PC-9 (cell line): Measurements from ENCODE around the gene SALL1. TPM values are rescaled to one million over a fixed set of nuclear protein-coding genes. Genes with fewer than 3 reads are reported as not detected.

ENCODE experiments used
- BruUV-seq: library from RNA; stranded (reverse); fragments of 400-500 nt; replicated peaks from 2 replicates; lab custom pipeline; 2021; lab: Mats Ljungman, UMichigan
- CTCF ChIA-PET: fragments of 300-600 bp; sonication (Branson Sonifier 250); formaldehyde crosslinking; loops from one replicate; lab custom pipeline; 2022; ENCODE audit warnings: antibody characterized with exemption; lab: Charles Lee
- POLR2A ChIA-PET: fragments of 300-600 bp; sonication (Branson Sonifier 250); formaldehyde crosslinking; loops from one replicate; lab custom pipeline; 2022; ENCODE audit warnings: antibody characterized with exemption; ENCODE audit not compliant: unreplicated experiment; lab: Charles Lee
- DNase-seq, 2 experiments: peaks; one replicate each; pipeline versions ENCODE4 v3.0.0 to v3.0.0-alpha.2; 2015 to 2022; ENCODE audit warnings: mixed read lengths in 1 of 2
- H2AFZ ChIP-seq: fragments of 200-600 bp; sonication (generic); 2 replicates; pipeline ENCODE4 v1.8.1; 2017; ENCODE audit warnings: antibody characterized with exemption
- H3F3A ChIP-seq: fragments of 200-600 bp; sonication (generic); 2 replicates; pipeline ENCODE4 v1.8.1; 2017; ENCODE audit warnings: antibody characterized with exemption, mild to moderate bottlenecking, low read depth; ENCODE audit not compliant: insufficient read depth
- H3K27ac ChIP-seq: fragments of 200-600 bp; sonication (generic); 2 replicates; pipeline ENCODE4 v1.6.1; 2016; ENCODE audit warnings: mixed run types
- H3K27me3 ChIP-seq: fragments of 200-600 bp; sonication (generic); 2 replicates; pipeline ENCODE4 v1.6.1; 2016; ENCODE audit warnings: low read depth, mixed run types; ENCODE audit not compliant: insufficient read depth
- H3K36me3 ChIP-seq: fragments of 200-600 bp; sonication (generic); 2 replicates; pipeline ENCODE4 v1.6.1; 2016; ENCODE audit warnings: low read depth, mixed run types
- H3K4me1 ChIP-seq: fragments of 200-600 bp; sonication (generic); replicated peaks from 2 replicates; pipeline ENCODE4 v1.6.1; 2016; ENCODE audit warnings: mixed run types; ENCODE audit not compliant: insufficient read depth
- H3K4me2 ChIP-seq: fragments of 200-600 bp; sonication (generic); 2 replicates; pipeline ENCODE4 v1.6.1; 2017; ENCODE audit warnings: mixed run types
- H3K4me3 ChIP-seq: fragments of 200-600 bp; sonication (generic); 2 replicates; pipeline ENCODE4 v1.6.1; 2016; ENCODE audit warnings: mixed run types
- H3K79me2 ChIP-seq: fragments of 200-600 bp; sonication (generic); 2 replicates; pipeline ENCODE4 v1.6.1; 2017; ENCODE audit warnings: low read depth, mixed run types
- H3K9me2 ChIP-seq: fragments of 200-600 bp; sonication (generic); 2 replicates; pipeline ENCODE4 v1.8.1; 2017; ENCODE audit warnings: mild to moderate bottlenecking; ENCODE audit not compliant: insufficient read depth
- H3K9me3 ChIP-seq: fragments of 200-600 bp; sonication (generic); 2 replicates; pipeline ENCODE4 v1.8.1; 2016; ENCODE audit warnings: low read depth; ENCODE audit not compliant: insufficient read depth
- H4K20me1 ChIP-seq: fragments of 200-600 bp; sonication (generic); 2 replicates; pipeline ENCODE4 v1.8.1; 2017; ENCODE audit not compliant: insufficient read depth
- EZH2 ChIP-seq: fragments of 200-600 bp; sonication (generic); IDR thresholded peaks from 2 replicates; pipeline ENCODE4 v1.8.0; 2017; ENCODE audit warnings: antibody characterized with exemption, low read depth
- intact Hi-C: fragments of 100-400 bp; cut with micrococcal nuclease; formaldehyde crosslinking; loops from one replicate; pipeline ENCODE4 v1.10.0; 2022; ENCODE audit not compliant: unreplicated experiment
- total RNA-seq: library from RNA; stranded (reverse); gene quantifications from 2 replicates; pipeline ENCODE4 v1.2.3, GENCODE V29; 2021
- TF ChIP-seq, protein P1 (sequence below): fragments of 200-600 bp; sonication (generic); conservative IDR thresholded peaks from 2 replicates; pipeline ENCODE4 v1.6.1; 2017; ENCODE audit warnings: mixed run types, antibody characterized with exemption, mild to moderate bottlenecking, moderate library complexity

The SALL1 gene
- total RNA-seq, 1 experiment from 2014 or later, result not detected

GRCh38 chr16:51129105-51129504, 22.0 kb downstream of the SALL1 start:
- Histone ChIP-seq H3K4me1 (no peaks in the 10 kb centered on the region), H3K9me2 (no peaks in the 10 kb centered on the region), H2AFZ (no peak overlapping the region), H3K4me3 (no peak overlapping the region), H3K4me2 (no peak overlapping the region), H3K27me3 (peaks cover 44% of the 10 kb centered on the region), H3K36me3 (no peaks in the 10 kb centered on the region), H3F3A (no peaks in the 10 kb centered on the region), H3K27ac (no peak overlapping the region), H3K9me3 (no peaks in the 10 kb centered on the region), H3K79me2 (no peaks in the 10 kb centered on the region), H4K20me1 (no peaks in the 10 kb centered on the region)
- BruUV-seq, result no TSS peak
- CTCF ChIA-PET, result no interaction called here
- TF ChIP-seq, protein P1, sequence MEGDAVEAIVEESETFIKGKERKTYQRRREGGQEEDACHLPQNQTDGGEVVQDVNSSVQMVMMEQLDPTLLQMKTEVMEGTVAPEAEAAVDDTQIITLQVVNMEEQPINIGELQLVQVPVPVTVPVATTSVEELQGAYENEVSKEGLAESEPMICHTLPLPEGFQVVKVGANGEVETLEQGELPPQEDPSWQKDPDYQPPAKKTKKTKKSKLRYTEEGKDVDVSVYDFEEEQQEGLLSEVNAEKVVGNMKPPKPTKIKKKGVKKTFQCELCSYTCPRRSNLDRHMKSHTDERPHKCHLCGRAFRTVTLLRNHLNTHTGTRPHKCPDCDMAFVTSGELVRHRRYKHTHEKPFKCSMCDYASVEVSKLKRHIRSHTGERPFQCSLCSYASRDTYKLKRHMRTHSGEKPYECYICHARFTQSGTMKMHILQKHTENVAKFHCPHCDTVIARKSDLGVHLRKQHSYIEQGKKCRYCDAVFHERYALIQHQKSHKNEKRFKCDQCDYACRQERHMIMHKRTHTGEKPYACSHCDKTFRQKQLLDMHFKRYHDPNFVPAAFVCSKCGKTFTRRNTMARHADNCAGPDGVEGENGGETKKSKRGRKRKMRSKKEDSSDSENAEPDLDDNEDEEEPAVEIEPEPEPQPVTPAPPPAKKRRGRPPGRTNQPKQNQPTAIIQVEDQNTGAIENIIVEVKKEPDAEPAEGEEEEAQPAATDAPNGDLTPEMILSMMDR, result no peak
- no peak for TF ChIP-seq EZH2
- no peak for DNase-seq
- POLR2A ChIA-PET, result no interaction called here
- intact Hi-C loops, result no loop called here

- H3K4me2 ChIP-seq, result no peak overlapping the region
- H2AFZ ChIP-seq, result no peak overlapping the region
- H3K9me3 ChIP-seq, result no peaks in the 10 kb centered on the region
- H3K27ac ChIP-seq, result no peak overlapping the region
- H3F3A ChIP-seq, result no peaks in the 10 kb centered on the region
- H3K4me3 ChIP-seq, result no peak overlapping the region
- H4K20me1 ChIP-seq, result no peaks in the 10 kb centered on the region
- CTCF ChIA-PET, result no interaction called here
- no peaks in the 10 kb centered on the region for H3K79me2 ChIP-seq
- TF ChIP-seq, protein P1, result no peak
- no peak for TF ChIP-seq EZH2
- H3K4me1 ChIP-seq, result no peaks in the 10 kb centered on the region
- peaks cover 45% of the 10 kb centered on the region for H3K27me3 ChIP-seq
- intact Hi-C loops, result no loop called here
- DNase-seq, result no peak
- POLR2A ChIA-PET, result no interaction called here
- no peaks in the 10 kb centered on the region for H3K9me2 ChIP-seq
- no peaks in the 10 kb centered on the region for H3K36me3 ChIP-seq
- BruUV-seq, result no TSS peak
Observed at GRCh38 chr16:51125992-51126391, 25.1 kb downstream of the SALL1 start.

- Histone ChIP-seq H3K36me3 (no peaks in the 10 kb centered on the region), H3K27ac (no peak overlapping the region), H3K9me2 (no peaks in the 10 kb centered on the region), H3K79me2 (no peaks in the 10 kb centered on the region), H3K9me3 (no peaks in the 10 kb centered on the region), H3K4me1 (no peaks in the 10 kb centered on the region), H2AFZ (no peak overlapping the region), H3K27me3 (peaks cover 43% of the 10 kb centered on the region; the same call in 1 of the 2 replicates), H3K4me3 (no peak overlapping the region), H4K20me1 (no peaks in the 10 kb centered on the region), H3F3A (no peaks in the 10 kb centered on the region), H3K4me2 (no peak overlapping the region)
- TF ChIP-seq EZH2, result no peak
- TF ChIP-seq, protein P1, result no peak
- BruUV-seq, result no TSS peak
- intact Hi-C loops, result no loop called here
- CTCF ChIA-PET, result no interaction called here
- no peak for DNase-seq
- POLR2A ChIA-PET, result no interaction called here
Observed at GRCh38 chr16:51124896-51125295, 26.2 kb downstream of the SALL1 start.
